GM06990 (cell line): ENCODE results near the gene DSC2.

ENCODE experiments used
- DNase-seq: peaks from one replicate; pipeline ENCODE4 v3.0.0-alpha.2; 2011; ENCODE audit not compliant: insufficient read length; ENCODE audit errors: extremely low read depth
- H3K27me3 ChIP-seq: replicated peaks from 2 replicates; pipeline ENCODE4 v1.6.0; 2011; ENCODE audit warnings: low read length; ENCODE audit not compliant: control insufficient read depth, insufficient read depth
- H3K36me3 ChIP-seq: 2 replicates; pipeline ENCODE4 v1.5.1; 2011; ENCODE audit warnings: low read length; ENCODE audit not compliant: control insufficient read depth, insufficient read depth
- H3K4me3 ChIP-seq: replicated peaks from 2 replicates; pipeline ENCODE4 v1.5.1; 2011; ENCODE audit warnings: low read depth, mild to moderate bottlenecking, control low read depth, low read length
- CTCF ChIP-seq: IDR thresholded peaks from 2 replicates; pipeline ENCODE4 v1.5.1; 2011; ENCODE audit warnings: low read length, control low read depth, mild to moderate bottlenecking, inconsistent platforms; ENCODE audit not compliant: insufficient read depth, poor library complexity, severe bottlenecking

DSC2 gene

GRCh38 chr18:31102025-31102684 lies at the start of gene DSC2:
DSC2 (minus strand) TSS chr18:31102421; CDS start chr18:31101971, 450 bp downstream.
- peak within 1 kb of the TSS; percentile 10; the same call in 1 of the 2 replicates for H3K4me3 ChIP-seq
- no peak for TF ChIP-seq CTCF
- H3K27me3 ChIP-seq = no peaks in the 10 kb centered on the region
- DNase-seq = peak; percentile 48
- H3K36me3 ChIP-seq = no peaks in the 10 kb centered on the region

- H3K27me3 ChIP-seq = no peaks in the 10 kb centered on the region
- no peak overlapping the region for H3K4me3 ChIP-seq
- no peak for TF ChIP-seq CTCF
- no peak for DNase-seq
- H3K36me3 ChIP-seq = no peaks in the 10 kb centered on the region
These were observed 47.1 kb upstream of the DSC2 start for GRCh38 chr18:31149351-31149750.

GRCh38 chr18:31148600-31148999 lies 46.4 kb upstream of the DSC2 start:
- Histone ChIP-seq H3K27me3 (no peaks in the 10 kb centered on the region), H3K4me3 (no peak overlapping the region), H3K36me3 (no peaks in the 10 kb centered on the region)
- DNase-seq = no peak
- TF ChIP-seq CTCF = no peak

GRCh38 chr18:31146809-31147208 lies 44.6 kb upstream of the DSC2 start:
- TF ChIP-seq CTCF = no peak
- no peak for DNase-seq
- no peaks in the 10 kb centered on the region for H3K36me3 ChIP-seq
- no peak overlapping the region for H3K4me3 ChIP-seq
- no peaks in the 10 kb centered on the region for H3K27me3 ChIP-seq

GRCh38 chr18:31143025-31143424 lies 40.8 kb upstream of the DSC2 start:
- Histone ChIP-seq H3K27me3 (no peaks in the 10 kb centered on the region), H3K36me3 (no peaks in the 10 kb centered on the region), H3K4me3 (no peak overlapping the region)
- no peak for TF ChIP-seq CTCF
- no peak for DNase-seq

- Histone ChIP-seq H3K4me3 (no peak overlapping the region), H3K36me3 (no peaks in the 10 kb centered on the region), H3K27me3 (no peaks in the 10 kb centered on the region)
- no peak for DNase-seq
- TF ChIP-seq CTCF = no peak
These were observed 36.5 kb upstream of the DSC2 start for GRCh38 chr18:31138709-31139108.
